OCI-LY7 (cell line): ENCODE results near the gene NPBWR2.

Experiments used
- CTCF ChIP-seq: fragments of 200-600 bp; sonication (generic); conservative IDR thresholded peaks from 2 replicates; pipeline ENCODE4 v1.5.1; 2014; ENCODE audit warnings: mild to moderate bottlenecking, antibody characterized with exemption, low read length, moderate library complexity, mixed read lengths
- EZH2phosphoT487 ChIP-seq: fragments of 200-600 bp; sonication (generic); IDR thresholded peaks from 2 replicates; pipeline ENCODE4 v1.6.1; 2018; ENCODE audit warnings: low read depth, borderline replicate concordance, mild to moderate bottlenecking, mixed run types, antibody characterized with exemption, low read length, moderate library complexity, mixed read lengths

- TF ChIP-seq CTCF (no peak), EZH2phosphoT487 (no peak)
These were observed 7.1 kb upstream of the NPBWR2 start for GRCh38 chr20:64114356-64114971.
